ENCODE data around the gene SMARCA2.

DNA sequence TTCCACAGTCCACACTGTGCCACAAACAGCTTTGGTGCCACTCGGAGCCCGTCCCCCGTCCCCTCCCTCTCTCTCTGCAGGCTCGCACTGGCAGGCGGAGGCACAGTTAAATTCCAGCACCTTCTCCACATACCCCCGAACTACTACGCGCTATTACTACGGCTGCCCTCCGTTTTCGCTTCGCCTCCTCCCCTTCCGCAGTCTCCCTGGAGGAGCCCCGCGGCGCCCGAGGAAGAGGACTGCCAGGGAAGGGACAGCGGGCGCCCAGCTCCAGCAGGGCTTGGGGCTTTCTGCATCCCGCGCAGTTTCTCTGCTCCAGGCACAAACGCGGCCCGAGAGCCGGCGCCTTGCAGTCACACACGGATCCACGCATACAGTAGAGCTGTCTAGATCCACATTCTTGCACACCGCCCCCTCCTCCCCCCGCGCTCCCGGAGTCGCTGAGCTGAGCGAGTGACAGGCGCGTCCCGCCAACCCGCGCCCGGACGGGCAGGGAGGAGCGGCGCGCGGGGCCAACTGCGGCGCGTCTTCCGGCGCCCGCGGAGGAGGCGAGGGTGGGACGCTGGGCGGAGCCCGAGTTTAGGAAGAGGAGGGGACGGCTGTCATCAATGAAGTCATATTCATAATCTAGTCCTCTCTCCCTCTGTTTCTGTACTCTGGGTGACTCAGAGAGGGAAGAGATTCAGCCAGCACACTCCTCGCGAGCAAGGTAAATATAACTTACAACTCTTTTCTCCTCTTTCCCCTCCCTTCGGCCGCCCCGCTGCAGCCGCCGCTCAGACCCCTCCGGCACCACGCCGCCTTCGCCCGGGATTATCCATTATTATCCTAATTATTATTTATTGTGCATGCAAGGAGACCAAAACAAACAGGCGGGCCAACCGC lies at the start of gene SMARCA2:
- TF ChIP-seq, protein P1, sequence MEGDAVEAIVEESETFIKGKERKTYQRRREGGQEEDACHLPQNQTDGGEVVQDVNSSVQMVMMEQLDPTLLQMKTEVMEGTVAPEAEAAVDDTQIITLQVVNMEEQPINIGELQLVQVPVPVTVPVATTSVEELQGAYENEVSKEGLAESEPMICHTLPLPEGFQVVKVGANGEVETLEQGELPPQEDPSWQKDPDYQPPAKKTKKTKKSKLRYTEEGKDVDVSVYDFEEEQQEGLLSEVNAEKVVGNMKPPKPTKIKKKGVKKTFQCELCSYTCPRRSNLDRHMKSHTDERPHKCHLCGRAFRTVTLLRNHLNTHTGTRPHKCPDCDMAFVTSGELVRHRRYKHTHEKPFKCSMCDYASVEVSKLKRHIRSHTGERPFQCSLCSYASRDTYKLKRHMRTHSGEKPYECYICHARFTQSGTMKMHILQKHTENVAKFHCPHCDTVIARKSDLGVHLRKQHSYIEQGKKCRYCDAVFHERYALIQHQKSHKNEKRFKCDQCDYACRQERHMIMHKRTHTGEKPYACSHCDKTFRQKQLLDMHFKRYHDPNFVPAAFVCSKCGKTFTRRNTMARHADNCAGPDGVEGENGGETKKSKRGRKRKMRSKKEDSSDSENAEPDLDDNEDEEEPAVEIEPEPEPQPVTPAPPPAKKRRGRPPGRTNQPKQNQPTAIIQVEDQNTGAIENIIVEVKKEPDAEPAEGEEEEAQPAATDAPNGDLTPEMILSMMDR (IDR thresholded peaks at IDR 0.05; ENCODE audit: low read depth, low read length) = no peak
- no peak for TF ChIP-seq EZH2phosphoT487 (IDR thresholded peaks at IDR 0.05; ENCODE audit: low read depth)

Measured in OCI-LY3 (cell line).